ENCODE measurements around the gene DNAJA4.
"Not testable (repeated sequence)": the region's sequence is repeated elsewhere in the genome, so short reads cannot be mapped to it uniquely, and the experiment has no call there.

DNAJA4 gene

GRCh38 chr15:78243491-78243941 is 20.8 kb upstream of the DNAJA4 start:
- TF ChIP-seq CSDC2 (CRISPR knock-in tag; IDR thresholded peaks at IDR 0.05) (no peak), CREB5 (CRISPR knock-in tag; IDR thresholded peaks at IDR 0.05; ENCODE audit: low read depth) (no peak), SNAI2 (CRISPR knock-in tag; IDR thresholded peaks at IDR 0.05) (no peak), PPARA (CRISPR knock-in tag; IDR thresholded peaks at IDR 0.05; ENCODE audit: borderline replicate concordance) (no peak), ZNF70 (CRISPR knock-in tag; IDR thresholded peaks at IDR 0.05) (no peak), BACH2 (CRISPR knock-in tag; IDR thresholded peaks at IDR 0.05; ENCODE audit: borderline replicate concordance) (no peak), TSHZ2 (CRISPR knock-in tag; IDR thresholded peaks at IDR 0.05) (no peak), OSR1 (CRISPR knock-in tag; IDR thresholded peaks at IDR 0.05) (no peak), POU6F1 (CRISPR knock-in tag; IDR thresholded peaks at IDR 0.05; ENCODE audit: borderline replicate concordance, low read depth) (no peak), ZNF565 (CRISPR knock-in tag; conservative IDR thresholded peaks at IDR 0.05; ENCODE audit: low read depth) (no peak), ZC3H10 (CRISPR knock-in tag; IDR thresholded peaks at IDR 0.05) (no peak), PATZ1 (CRISPR knock-in tag; IDR thresholded peaks at IDR 0.05; ENCODE audit: borderline replicate concordance) (no peak), ZNF8 (CRISPR knock-in tag; IDR thresholded peaks at IDR 0.05) (no peak)
- ATAC-seq: peak; percentile 42; the same call in 2 of the 3 replicates

GRCh38 chr15:78244101-78244500 is 20.3 kb upstream of the DNAJA4 start:
- ATAC-seq: no peak
- no peak for TF ChIP-seq GLIS3 (CRISPR knock-in tag; IDR thresholded peaks at IDR 0.05)
- no peak for TF ChIP-seq ZFP30 (CRISPR knock-in tag; IDR thresholded peaks at IDR 0.05)

GRCh38 chr15:78244893-78245292 is 19.5 kb upstream of the DNAJA4 start:
- ATAC-seq: no peak
- TF ChIP-seq SNAI2 (CRISPR knock-in tag; IDR thresholded peaks at IDR 0.05) (no peak), GLIS3 (CRISPR knock-in tag; IDR thresholded peaks at IDR 0.05) (no peak), ZFP30 (CRISPR knock-in tag; IDR thresholded peaks at IDR 0.05) (no peak), POU6F1 (CRISPR knock-in tag; IDR thresholded peaks at IDR 0.05; ENCODE audit: borderline replicate concordance, low read depth) (no peak), ZFP3 (CRISPR knock-in tag; IDR thresholded peaks at IDR 0.05) (no peak), ZNF70 (CRISPR knock-in tag; IDR thresholded peaks at IDR 0.05) (no peak), CSRNP3 (CRISPR knock-in tag; IDR thresholded peaks at IDR 0.05) (no peak), ARNTL (CRISPR knock-in tag; IDR thresholded peaks at IDR 0.05; ENCODE audit: borderline replicate concordance, low read depth) (no peak), ESRRG (CRISPR knock-in tag; IDR thresholded peaks at IDR 0.05) (no peak), PPARA (CRISPR knock-in tag; IDR thresholded peaks at IDR 0.05; ENCODE audit: borderline replicate concordance) (no peak), CREB5 (CRISPR knock-in tag; IDR thresholded peaks at IDR 0.05; ENCODE audit: low read depth) (no peak), OSR1 (CRISPR knock-in tag; IDR thresholded peaks at IDR 0.05) (no peak), CSDC2 (CRISPR knock-in tag; IDR thresholded peaks at IDR 0.05) (no peak), BACH2 (CRISPR knock-in tag; IDR thresholded peaks at IDR 0.05; ENCODE audit: borderline replicate concordance) (no peak)

GRCh38 chr15:78245392-78245791 is 19.0 kb upstream of the DNAJA4 start:
- ATAC-seq: not testable (repeated sequence)

- not testable (repeated sequence) for ATAC-seq
Observed at GRCh38 chr15:78245976-78246620, 18.3 kb upstream of the DNAJA4 start.
